H1 (cell line): Measurements from ENCODE around the gene STX18. TPM values are rescaled to one million over a fixed set of nuclear protein-coding genes. Genes with fewer than 3 reads are reported as not detected.

ENCODE experiments used
- CTCF ChIA-PET: fragments of 300-600 bp; sonication (Branson Sonifier 250); formaldehyde crosslinking; loops from one replicate; lab custom pipeline; 2021; ENCODE audit not compliant: partially characterized antibody; lab: Charles Lee
- POLR2A ChIA-PET: fragments of 300-600 bp; sonication (Branson Sonifier 250); formaldehyde crosslinking; loops from one replicate; lab custom pipeline; 2021; ENCODE audit warnings: inconsistent platforms; ENCODE audit not compliant: partially characterized antibody; lab: Charles Lee
- DNase-seq, 2 experiments: peaks; one replicate each; pipeline versions ENCODE4 v3.0.0 to v3.0.0-alpha.2; 2010 to 2022; ENCODE audit warnings: low spot score in 2 of 2, low read depth in 1 of 2, mixed read lengths in 1 of 2
- FAIRE-seq: peaks from 2 replicates; lab custom pipeline; 2011; peaks lifted over from hg19 to GRCh38; lab: Jason Lieb, UNC
- H2AFZ ChIP-seq: 2 replicates; pipeline ENCODE4 v1.8.1; 2012; ENCODE audit warnings: low read length, inconsistent platforms
- H2AK5ac ChIP-seq: 2 replicates; pipeline ENCODE4 v1.6.1; 2013; ENCODE audit warnings: low read depth, low read length
- H2BK120ac ChIP-seq: replicated peaks from 2 replicates; pipeline ENCODE3; 2013; ENCODE audit warnings: low read depth, low read length, inconsistent platforms
- H2BK12ac ChIP-seq: 2 replicates; pipeline ENCODE4 v1.6.1; 2013; ENCODE audit warnings: low read depth, low read length
- H2BK15ac ChIP-seq: 2 replicates; pipeline ENCODE4 v1.6.1; 2013; ENCODE audit warnings: low read length
- H2BK20ac ChIP-seq: 2 replicates; pipeline ENCODE4 v1.6.1; 2013; ENCODE audit warnings: low read length
- H2BK5ac ChIP-seq: 2 replicates; pipeline ENCODE4 v1.6.1; 2013; ENCODE audit warnings: low read depth, low read length
- H3K14ac ChIP-seq: 2 replicates; pipeline ENCODE4 v1.6.1; 2013; ENCODE audit warnings: inconsistent platforms; ENCODE audit not compliant: insufficient read length
- H3K18ac ChIP-seq: 2 replicates; pipeline ENCODE4 v1.6.1; 2013; ENCODE audit warnings: low read length; ENCODE audit errors: extremely low read depth
- H3K23ac ChIP-seq: 2 replicates; pipeline ENCODE4 v1.6.1; 2013; ENCODE audit warnings: inconsistent platforms; ENCODE audit not compliant: insufficient read length
- H3K23me2 ChIP-seq: 2 replicates; pipeline ENCODE4 v1.6.1; 2013; ENCODE audit warnings: low read depth, low read length
- H3K27ac ChIP-seq: 2 replicates; pipeline ENCODE4 v1.6.1; 2011; ENCODE audit warnings: low read depth, low read length, inconsistent platforms
- H3K27me3 ChIP-seq, 4 experiments: replicated peaks in 1 of 4; 1 replicate in 1 of 4; 2 replicates in 3 of 4; pipeline versions ENCODE4 v1.6.1 to v1.8.1; 2011 to 2013; ENCODE audit warnings: low read length in 3 of 4, mild to moderate bottlenecking in 3 of 4, inconsistent platforms in 2 of 4, mixed read lengths in 2 of 4, moderate library complexity in 1 of 4; ENCODE audit not compliant: control insufficient read depth in 3 of 4, insufficient read depth in 3 of 4; ENCODE audit errors: extremely low read depth in 1 of 4
- H3K36me3 ChIP-seq, 4 experiments: 2 replicates each; pipeline versions ENCODE4 v1.6.1 to v1.8.1; 2011 to 2013; ENCODE audit warnings: mild to moderate bottlenecking in 4 of 4, low read length in 3 of 4, moderate library complexity in 2 of 4, control low read depth in 1 of 4, inconsistent platforms in 1 of 4; ENCODE audit not compliant: insufficient read depth in 4 of 4, control insufficient read depth in 2 of 4
- H3K4ac ChIP-seq: replicated peaks from 2 replicates; pipeline ENCODE3; 2013; ENCODE audit warnings: low read length, low read depth, mixed read lengths, inconsistent platforms; ENCODE audit not compliant: insufficient read length
- H3K4me1 ChIP-seq, 4 experiments: replicated peaks in 1 of 4; 1 replicate in 1 of 4; 2 replicates in 3 of 4; pipeline versions ENCODE4 v1.6.1 to v1.8.1; 2011 to 2013; ENCODE audit warnings: low read length in 3 of 4, inconsistent platforms in 2 of 4, mixed read lengths in 1 of 4; ENCODE audit not compliant: insufficient read depth in 4 of 4, control insufficient read depth in 3 of 4
- H3K4me2 ChIP-seq, 2 experiments: 2 replicates each; pipeline versions ENCODE4 v1.6.1 to v1.8.1; 2011 to 2013; ENCODE audit warnings: low read depth in 2 of 2, low read length in 2 of 2, control low read depth in 1 of 2, inconsistent platforms in 1 of 2, mild to moderate bottlenecking in 1 of 2; ENCODE audit not compliant: insufficient read depth in 1 of 2
- H3K4me3 ChIP-seq, 4 experiments: fragments of 200-600, 300-600 bp in 1 of 4; sonication (generic), shearing (Covaris generic), sonication (Bioruptor Twin) in 1 of 4; 2 replicates each; pipeline versions ENCODE4 v1.5.1 to v1.8.1; 2011 to 2016; ENCODE audit warnings: low read length in 4 of 4, low read depth in 3 of 4, control low read depth in 2 of 4, inconsistent platforms in 2 of 4, mild to moderate bottlenecking in 2 of 4, mixed read lengths in 1 of 4, moderate library complexity in 1 of 4; ENCODE audit not compliant: insufficient read depth in 2 of 4; ENCODE audit errors: extremely low read depth in 1 of 4
- H3K56ac ChIP-seq: replicated peaks from 2 replicates; pipeline ENCODE3; 2013; ENCODE audit warnings: low read depth, mild to moderate bottlenecking, mixed read lengths, low read length, inconsistent platforms; ENCODE audit not compliant: insufficient read length
- H3K79me1 ChIP-seq: 2 replicates; pipeline ENCODE4 v1.6.1; 2013; ENCODE audit warnings: low read depth, low read length, control low read depth
- H3K79me2 ChIP-seq, 2 experiments: 2 replicates each; pipeline versions ENCODE4 v1.6.1 to v1.8.1; 2012 to 2013; ENCODE audit warnings: low read length in 2 of 2, mild to moderate bottlenecking in 2 of 2, inconsistent platforms in 1 of 2; ENCODE audit not compliant: insufficient read depth in 2 of 2, control insufficient read depth in 1 of 2
- H3K9ac ChIP-seq, 4 experiments: replicated peaks in 1 of 4; 1 replicate in 1 of 4; 2 replicates in 3 of 4; pipeline versions ENCODE4 v1.6.1 to v1.8.1; 2011 to 2013; ENCODE audit warnings: low read depth in 3 of 4, low read length in 3 of 4, control low read depth in 2 of 4, mild to moderate bottlenecking in 2 of 4, moderate library complexity in 2 of 4, inconsistent platforms in 1 of 4; ENCODE audit errors: extremely low read depth in 1 of 4
- H3K9me3 ChIP-seq, 2 experiments: 2 replicates each; pipeline versions ENCODE4 v1.6.1 to v1.8.1; 2012 to 2013; ENCODE audit warnings: mild to moderate bottlenecking in 2 of 2, moderate library complexity in 2 of 2, control low read depth in 1 of 2, inconsistent platforms in 1 of 2, low read depth in 1 of 2, low read length in 1 of 2, mixed read lengths in 1 of 2; ENCODE audit not compliant: insufficient read depth in 2 of 2
- H4K20me1 ChIP-seq, 2 experiments: replicated peaks in 1 of 2; 2 replicates each; pipeline versions ENCODE3 to v1.8.1; 2011 to 2013; ENCODE audit warnings: inconsistent platforms in 2 of 2, low read length in 2 of 2, mild to moderate bottlenecking in 1 of 2; ENCODE audit not compliant: insufficient read depth in 2 of 2, control insufficient read depth in 1 of 2
- H4K5ac ChIP-seq: 2 replicates; pipeline ENCODE4 v1.6.1; 2013; ENCODE audit warnings: low read length, low read depth, mixed read lengths, inconsistent platforms; ENCODE audit not compliant: insufficient read length
- H4K8ac ChIP-seq: 2 replicates; pipeline ENCODE4 v1.8.0; 2013; ENCODE audit warnings: mild to moderate bottlenecking, moderate library complexity, low read length, inconsistent platforms; ENCODE audit not compliant: insufficient read depth; ENCODE audit errors: extremely low read depth
- H4K91ac ChIP-seq: replicated peaks from 2 replicates; pipeline ENCODE3; 2013; ENCODE audit warnings: low read length, mixed read lengths, inconsistent platforms; ENCODE audit not compliant: insufficient read length
- ASH2L ChIP-seq: fragments of 200-600, 300-600 bp; sonication (generic); IDR thresholded peaks from one replicate; pipeline ENCODE4 v1.7.1; 2017; ENCODE audit warnings: low read length
- CBX8 ChIP-seq: fragments of 300-800, 300-1000 bp; sonication (generic); IDR thresholded peaks from 2 replicates; pipeline ENCODE4 v1.7.1; 2016; ENCODE audit warnings: low read depth, low read length, borderline replicate concordance
- CHD2 ChIP-seq: IDR thresholded peaks from 2 replicates; pipeline ENCODE4 v1.6.1; 2012; ENCODE audit warnings: low read length, improper control_type of control experiment
- EGR1 ChIP-seq: IDR thresholded peaks from 2 replicates; pipeline ENCODE4 v1.6.1; 2011; ENCODE audit warnings: low read depth, low read length, borderline replicate concordance
- GTF2F1 ChIP-seq: IDR thresholded peaks from 2 replicates; pipeline ENCODE4 v1.6.1; 2012; ENCODE audit warnings: low read depth, low read length, improper control_type of control experiment, borderline replicate concordance
- KDM4A ChIP-seq: IDR thresholded peaks from one replicate; pipeline ENCODE4 v1.7.1; 2012; ENCODE audit warnings: low read depth, mild to moderate bottlenecking, moderate library complexity, low read length, inconsistent platforms; ENCODE audit not compliant: severe bottlenecking
- MAFK ChIP-seq: IDR thresholded peaks from 2 replicates; pipeline ENCODE4 v1.6.1; 2012; ENCODE audit warnings: low read depth, mild to moderate bottlenecking, improper control_type of control experiment, low read length
- MAX ChIP-seq: IDR thresholded peaks from 2 replicates; pipeline ENCODE4 v1.6.1; 2012; ENCODE audit warnings: inconsistent platforms
- RAD21 ChIP-seq, 2 experiments: IDR thresholded peaks in 1 of 2; conservative IDR thresholded peaks in 1 of 2; 2 replicates each; pipeline ENCODE4 v1.6.1; 2011; ENCODE audit warnings: low read depth in 2 of 2, low read length in 2 of 2, improper control_type of control experiment in 1 of 2, inconsistent platforms in 1 of 2, mild to moderate bottlenecking in 1 of 2, moderate library complexity in 1 of 2
- SIX5 ChIP-seq: IDR thresholded peaks from 2 replicates; pipeline ENCODE4 v1.6.1; 2011; ENCODE audit warnings: mild to moderate bottlenecking, low read depth, low read length
- SP4 ChIP-seq: IDR thresholded peaks from 2 replicates; pipeline ENCODE4 v1.6.1; 2012; ENCODE audit warnings: low read length, inconsistent platforms
- SUZ12 ChIP-seq: fragments of 200-600 bp; sonication (generic); IDR thresholded peaks from 2 replicates; pipeline ENCODE4 v1.6.1; 2012; ENCODE audit warnings: mild to moderate bottlenecking, inconsistent platforms, low read length, moderate library complexity, mixed read lengths
- TAF1 ChIP-seq: IDR thresholded peaks from 2 replicates; pipeline ENCODE4 v1.6.1; 2011; ENCODE audit warnings: mild to moderate bottlenecking, low read depth, low read length
- TCF12 ChIP-seq: IDR thresholded peaks from 2 replicates; pipeline ENCODE4 v1.6.1; 2011; ENCODE audit warnings: low read depth, mild to moderate bottlenecking, low read length
- WGBS, 2 experiments: shearing (Covaris generic) in 1 of 2; methylation state at CpG; one replicate each; pipeline versions ENCODE4 v1.1.6 to v1.1.7; 2013 to 2015; ENCODE audit warnings: low lambda C conversion rate in 2 of 2, mixed read lengths in 2 of 2, inconsistent platforms in 1 of 2, low coverage in 1 of 2, missing lambda C conversion rate in 1 of 2; ENCODE audit not compliant: insufficient replicate concordance in 2 of 2, insufficient coverage in 1 of 2, insufficient read length in 1 of 2; ENCODE audit errors: extremely low coverage in 1 of 2, missing lambda C conversion rate in 1 of 2; 5-methylcytosine and 5-hydroxymethylcytosine counted together
- polyA plus RNA-seq, 7 experiments: library from polyadenylated mRNA; depleted of rRNA in 3 of 7; stranded (reverse) in 5 of 7; unstranded in 2 of 7; fragments of >200 nt in 5 of 7; fragments of 200-250 nt in 2 of 7; gene quantifications; 1 replicate in 5 of 7; 2 replicates in 1 of 7; 4 replicates in 1 of 7; pipeline versions ENCODE4 v1.2.1 to v1.2.3, GENCODE V29; 2011 to 2013; ENCODE audit warnings: missing spikeins in 2 of 7, mixed read lengths in 2 of 7
- total RNA-seq: library from RNA; stranded (reverse); fragmentation: NEBNext Ultra II Directional; extraction: Animal tissue kit (Norgen Biotek cat#: 25700); gene quantifications from 2 replicates; pipeline ENCODE4 v1.2.1, GENCODE V29; 2021

Gene STX18
- total and polyA plus RNA-seq, 2 of the 8 experiments (the other 6 are each of a cell fraction or from before 2014, with no cell fraction given), result 14.6 to 18.3 TPM

DNA sequence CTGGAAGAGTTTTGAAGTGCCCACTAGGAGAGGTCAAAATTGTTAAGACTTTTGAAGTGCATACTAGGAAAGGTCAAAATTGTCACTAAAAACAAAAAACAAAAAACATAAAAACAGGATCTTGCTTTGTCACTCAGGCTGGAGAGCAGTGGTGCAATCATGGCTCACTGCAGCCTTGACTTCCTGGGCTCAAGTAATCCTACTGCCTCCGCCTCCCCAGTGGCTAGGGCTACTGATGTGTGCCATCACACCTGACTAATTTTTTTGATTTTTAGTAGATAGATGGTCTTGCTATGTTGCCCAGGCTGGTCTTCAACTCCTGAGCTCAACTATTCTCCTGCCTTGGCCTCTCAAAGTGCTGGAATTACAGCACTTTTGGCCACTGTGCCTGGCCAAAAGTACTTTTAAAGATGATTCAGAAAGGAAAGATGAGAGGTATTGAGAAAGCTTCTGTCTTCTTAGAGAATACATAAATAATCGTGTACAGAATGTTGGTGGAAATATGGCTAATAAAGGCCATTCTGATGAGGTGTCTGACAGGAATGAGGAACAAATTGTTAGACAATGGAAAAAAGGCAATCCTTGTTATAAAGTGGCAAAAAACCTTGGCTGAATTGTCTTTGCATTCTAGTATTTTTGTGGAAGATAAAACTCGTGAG lies 43.3 kb upstream of the STX18 start:
- Histone ChIP-seq H3K9me3 (no peaks in the 10 kb centered on the region), H3K79me2 (0 out of 4 replicates have a peak, but pooled peaks cover 0 to 2% of the 10 kb centered on the region in 2 experiments), H2BK15ac (no peak overlapping the region), H3K18ac (no peak overlapping the region), H4K8ac (no peak overlapping the region), H2BK12ac (no peak overlapping the region), H3K23me2 (no peaks in the 10 kb centered on the region), H2BK20ac (no peak overlapping the region), H4K91ac (no peak overlapping the region), H2BK120ac (no peak overlapping the region), H3K14ac (no peak overlapping the region), H3K27me3 (no peaks in the 10 kb centered on the region), H2AK5ac (no peak overlapping the region), H3K4ac (no peak overlapping the region), H3K79me1 (no peaks in the 10 kb centered on the region), H3K27ac (no peak overlapping the region), H3K36me3 (no peaks in the 10 kb centered on the region), H3K56ac (no peak overlapping the region), H3K4me2 (no peak overlapping the region), H3K4me3 (no peak overlapping the region), H2BK5ac (no peak overlapping the region), H2AFZ (no peak overlapping the region), H4K20me1 (no peaks in the 10 kb centered on the region), H3K23ac (no peak overlapping the region), H3K9ac (no peak overlapping the region), H4K5ac (no peak overlapping the region), H3K4me1 (peaks cover 0 to 5% (median under 1%) of the 10 kb centered on the region in 4 experiments; a peak in 1 of 7 replicates)
- FAIRE-seq (no peak), DNase-seq (no peak)
- CTCF ChIA-PET, result interaction anchor here (0.9 kb wide), 1 partner anchor 84 kb away, joined by 3 read pairs; no protein-coding TSS in a partner anchor
- POLR2A ChIA-PET, result no interaction called here
- WGBS, 2 experiments, result 93% methylated on average over 3 of the region's 3 CpGs; no CpG with 5 or more reads in 1 of the 2 experiments
- TF ChIP-seq RAD21 (IDR thresholded peaks at IDR 0.05 in 1 of 2, conservative IDR thresholded peaks at IDR 0.05 in 1 of 2; ENCODE audit: low read depth in 2 of 2, low read length in 2 of 2) (no peak), SIX5 (no peak), TCF12 (no peak), EGR1 (no peak), SP4 (no peak), TAF1 (no peak), MAFK (no peak), ASH2L (no peak), CHD2 (no peak), SUZ12 (no peak), GTF2F1 (no peak), MAX (no peak), KDM4A (no peak), CBX8 (no peak)
